Breast epithelium (tissue), 3 donors: ENCODE measurements around the gene ZNF76.

Source experiments
- POLR2A ChIP-seq: fragments of 450-650 bp; IDR thresholded peaks from one replicate; pipeline ENCODE4 v1.6.1; 2016; ENCODE audit warnings: antibody characterized with exemption, mild to moderate bottlenecking, moderate library complexity
- POLR2AphosphoS5 ChIP-seq, 3 donors: sonication (generic); formaldehyde crosslinking; IDR thresholded peaks; one replicate each; pipeline ENCODE4 v1.6.1; 2017; ENCODE audit warnings: antibody characterized with exemption in 3 of 3
- TF ChIP-seq, protein P1 (sequence below), 3 donors: fragments of 450-650 bp; IDR thresholded peaks; one replicate each; pipeline ENCODE4 v1.5.1; 2016 to 2017; ENCODE audit warnings: antibody characterized with exemption in 3 of 3, mild to moderate bottlenecking in 3 of 3, moderate library complexity in 3 of 3

GRCh38 chr6:35311390-35312075 is 52.0 kb downstream of the ZNF76 start:
- TF ChIP-seq, protein P1, sequence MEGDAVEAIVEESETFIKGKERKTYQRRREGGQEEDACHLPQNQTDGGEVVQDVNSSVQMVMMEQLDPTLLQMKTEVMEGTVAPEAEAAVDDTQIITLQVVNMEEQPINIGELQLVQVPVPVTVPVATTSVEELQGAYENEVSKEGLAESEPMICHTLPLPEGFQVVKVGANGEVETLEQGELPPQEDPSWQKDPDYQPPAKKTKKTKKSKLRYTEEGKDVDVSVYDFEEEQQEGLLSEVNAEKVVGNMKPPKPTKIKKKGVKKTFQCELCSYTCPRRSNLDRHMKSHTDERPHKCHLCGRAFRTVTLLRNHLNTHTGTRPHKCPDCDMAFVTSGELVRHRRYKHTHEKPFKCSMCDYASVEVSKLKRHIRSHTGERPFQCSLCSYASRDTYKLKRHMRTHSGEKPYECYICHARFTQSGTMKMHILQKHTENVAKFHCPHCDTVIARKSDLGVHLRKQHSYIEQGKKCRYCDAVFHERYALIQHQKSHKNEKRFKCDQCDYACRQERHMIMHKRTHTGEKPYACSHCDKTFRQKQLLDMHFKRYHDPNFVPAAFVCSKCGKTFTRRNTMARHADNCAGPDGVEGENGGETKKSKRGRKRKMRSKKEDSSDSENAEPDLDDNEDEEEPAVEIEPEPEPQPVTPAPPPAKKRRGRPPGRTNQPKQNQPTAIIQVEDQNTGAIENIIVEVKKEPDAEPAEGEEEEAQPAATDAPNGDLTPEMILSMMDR (IDR thresholded peaks at IDR 0.05): no peak
- TF ChIP-seq POLR2A (no peak), POLR2AphosphoS5 (IDR thresholded peaks at IDR 0.05) (no peak)
